GM12891 (cell line): ENCODE data around the gene ATOH7.

ENCODE experiments used
- POLR2A ChIP-seq: IDR thresholded peaks from 2 replicates; pipeline ENCODE4 v1.6.1; 2011; ENCODE audit warnings: low read depth, low read length, control low read depth
- TAF1 ChIP-seq: IDR thresholded peaks from 2 replicates; pipeline ENCODE4 v1.6.1; 2011; ENCODE audit warnings: low read depth, low read length, control low read depth

DNA sequence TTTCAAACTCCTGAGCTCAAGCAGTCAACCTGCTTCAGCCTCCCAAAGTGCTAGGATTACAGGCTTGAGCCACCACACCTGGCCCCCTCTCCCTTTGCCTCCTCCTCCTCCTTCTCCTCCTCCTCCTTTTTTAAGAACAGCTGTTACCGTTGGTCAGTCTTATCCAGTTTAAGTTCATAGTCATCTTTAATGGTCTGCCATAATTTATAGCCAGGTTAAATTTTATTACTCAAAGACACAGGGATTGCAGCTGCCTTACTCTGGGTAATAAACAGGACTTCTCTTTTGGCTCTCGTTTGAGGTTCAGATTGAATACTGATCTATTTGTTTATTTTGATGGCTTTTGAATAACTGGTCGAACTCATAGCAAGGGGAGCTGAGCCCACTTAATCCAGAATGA is 35.2 kb downstream of the ATOH7 start:
- TF ChIP-seq POLR2A: no peak
- TF ChIP-seq TAF1: no peak
